GM18499 (cell line): ENCODE measurements around the gene SLC39A2.
"Not testable (repeated sequence)": the region's sequence is repeated elsewhere in the genome, so short reads cannot be mapped to it uniquely, and the experiment has no call there.

Source experiments
- ATAC-seq: cut with Tn5 transposase; IDR thresholded peaks from one replicate; pipeline ENCODE4 v1.9.1; 2021; ENCODE audit warnings: moderate number of reproducible peaks; ENCODE audit not compliant: insufficient read depth, unreplicated experiment

SLC39A2 gene

DNA sequence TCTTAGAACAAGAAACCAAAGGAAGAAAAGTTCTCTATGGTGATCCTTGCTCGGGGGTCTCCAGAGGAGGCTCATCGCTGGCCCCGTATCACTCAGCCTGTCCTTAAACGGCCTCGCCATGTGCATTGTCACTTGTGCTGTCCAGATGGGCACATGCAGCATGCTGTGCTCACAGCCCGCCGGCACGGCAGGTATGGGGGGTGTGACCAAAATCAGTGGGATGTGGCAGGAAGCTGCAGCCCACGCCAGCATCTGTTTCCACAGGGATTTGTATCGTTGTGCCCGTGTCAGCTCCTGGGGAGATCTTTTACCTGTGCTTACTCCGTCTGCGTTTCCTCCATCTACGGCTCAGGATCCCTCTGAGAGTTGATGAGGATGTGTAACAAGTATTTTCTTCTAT lies 2.6 kb upstream of the SLC39A2 start:
- no peak for ATAC-seq

GRCh38 chr14:20997115-20997514 lies 2.0 kb upstream of the SLC39A2 start:
- ATAC-seq, result no peak

DNA sequence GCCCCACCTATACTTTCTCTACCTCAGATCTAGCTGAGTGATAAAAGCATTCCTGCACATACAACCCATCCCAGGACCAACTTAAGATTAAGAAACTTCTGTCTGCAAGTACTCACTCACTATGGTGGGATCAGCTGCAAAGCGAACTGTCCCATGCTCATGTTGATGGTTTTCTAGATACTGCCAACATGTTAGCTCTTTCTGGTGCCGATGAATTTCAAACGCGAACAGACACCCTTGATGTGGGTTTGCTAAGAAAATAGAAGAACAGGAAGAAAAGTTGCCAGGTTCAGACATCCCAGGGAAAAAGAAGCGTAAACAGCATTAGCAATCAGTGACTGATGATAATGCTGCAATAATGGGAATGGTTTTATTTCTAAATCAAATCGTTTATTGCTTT lies 1.5 kb upstream of the SLC39A2 start:
- ATAC-seq, result no peak

- ATAC-seq, result no peak
Measured at GRCh38 chr14:20998139-20998538, 954 bp upstream of the SLC39A2 start.

- ATAC-seq, result no peak
Measured at GRCh38 chr14:20999591-20999990, 498 bp downstream of the SLC39A2 start.

DNA sequence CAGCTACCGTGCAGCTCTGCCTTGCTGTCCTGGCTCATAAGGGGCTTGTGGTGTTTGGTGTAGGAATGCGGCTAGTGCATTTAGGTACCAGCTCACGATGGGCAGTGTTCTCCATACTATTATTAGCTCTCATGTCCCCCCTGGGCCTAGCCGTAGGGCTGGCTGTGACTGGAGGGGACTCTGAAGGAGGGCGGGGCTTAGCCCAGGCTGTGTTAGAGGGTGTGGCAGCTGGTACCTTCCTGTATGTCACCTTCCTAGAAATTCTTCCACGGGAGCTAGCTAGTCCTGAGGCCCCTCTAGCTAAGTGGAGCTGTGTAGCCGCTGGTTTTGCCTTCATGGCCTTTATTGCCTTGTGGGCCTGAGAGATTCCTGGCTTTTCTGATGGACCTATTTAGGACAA lies 2.1 kb downstream of the SLC39A2 start:
- no peak for ATAC-seq

GRCh38 chr14:21003788-21004346 lies 4.8 kb downstream of the SLC39A2 start:
- no peak for ATAC-seq

- ATAC-seq, result not testable (repeated sequence)
Measured at GRCh38 chr14:21009721-21010120, 10.6 kb downstream of the SLC39A2 start.

GRCh38 chr14:21011136-21011535 lies 12.0 kb downstream of the SLC39A2 start:
- ATAC-seq, result no peak

DNA sequence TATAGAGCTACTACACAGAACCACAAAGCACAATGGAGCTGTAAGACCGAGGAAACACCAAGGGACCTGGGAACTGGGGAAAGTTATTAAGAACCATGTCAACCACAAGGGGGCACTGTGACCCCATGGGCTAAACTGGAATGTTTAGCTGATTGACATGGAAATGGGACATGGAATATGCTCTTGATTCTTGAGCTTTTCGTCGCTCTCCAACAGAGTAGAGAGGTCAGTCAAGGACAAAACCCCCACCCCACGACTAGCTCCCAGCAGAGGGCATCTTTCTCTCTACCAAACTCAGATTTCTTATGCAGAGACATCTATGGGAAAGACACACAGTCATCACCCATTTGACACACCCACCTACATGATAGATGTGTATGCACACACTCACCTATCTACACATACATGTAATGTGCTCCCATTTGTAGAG lies 15.7 kb downstream of the SLC39A2 start:
- ATAC-seq, result no peak

DNA sequence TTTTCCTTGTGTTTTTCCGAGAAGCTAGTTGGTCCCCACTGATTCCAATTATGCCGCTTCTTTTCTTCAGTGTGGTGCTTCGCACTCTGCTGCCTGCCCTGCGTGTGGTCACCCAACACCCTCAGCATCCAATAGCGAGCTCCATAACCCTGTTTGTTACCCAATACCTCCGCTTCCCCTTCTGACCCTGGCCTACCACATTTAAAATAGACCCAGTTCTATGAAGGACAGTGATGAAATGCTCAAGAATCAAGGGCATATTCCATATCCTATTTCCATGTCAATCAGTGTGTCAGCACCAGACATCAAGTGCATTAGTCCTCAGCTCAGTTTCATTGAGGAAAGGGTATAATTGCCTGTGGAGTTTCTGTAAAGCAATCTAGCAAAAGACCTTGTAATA lies 16.2 kb downstream of the SLC39A2 start:
- no peak for ATAC-seq

DNA sequence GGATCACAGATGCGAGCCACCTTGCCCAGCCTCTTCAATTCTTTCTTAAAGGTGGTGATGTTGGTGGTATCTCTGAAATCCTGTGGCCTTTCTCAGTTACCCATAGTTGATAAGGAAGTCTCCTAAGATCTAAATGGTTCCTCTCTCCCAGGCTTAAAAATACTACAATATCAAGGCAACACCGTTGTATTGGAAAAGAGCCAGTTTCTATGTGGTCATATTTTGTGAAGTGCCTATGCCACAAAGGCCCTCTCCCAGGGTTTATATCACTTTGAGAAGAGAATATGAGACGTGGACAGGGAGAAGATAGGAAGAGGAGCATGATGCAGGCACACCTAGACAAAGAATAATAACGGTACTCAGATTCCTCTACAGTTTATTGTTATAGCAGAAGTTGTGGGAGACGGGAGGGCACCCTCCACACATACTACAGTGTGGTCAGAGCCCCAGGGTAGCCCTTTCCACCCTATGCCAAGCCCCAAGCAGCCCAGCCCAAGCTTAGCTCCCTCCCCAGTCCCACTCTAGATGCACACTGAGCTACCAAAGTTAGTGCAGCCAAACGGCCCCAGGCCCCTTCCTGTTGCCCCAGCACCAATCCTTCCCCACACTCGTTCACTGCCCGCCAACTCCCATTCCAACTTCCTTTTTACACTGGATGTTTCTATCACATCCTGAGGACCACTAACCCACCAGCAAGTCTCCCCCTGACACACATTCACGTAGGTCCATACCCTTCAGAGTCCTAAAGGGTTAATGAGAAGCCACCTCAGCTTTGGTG lies 17.5 kb downstream of the SLC39A2 start:
- ATAC-seq, result no peak

GRCh38 chr14:21017528-21018245 lies 18.6 kb downstream of the SLC39A2 start:
- no peak for ATAC-seq

GRCh38 chr14:21018286-21018685 lies 19.2 kb downstream of the SLC39A2 start:
- ATAC-seq, result no peak

DNA sequence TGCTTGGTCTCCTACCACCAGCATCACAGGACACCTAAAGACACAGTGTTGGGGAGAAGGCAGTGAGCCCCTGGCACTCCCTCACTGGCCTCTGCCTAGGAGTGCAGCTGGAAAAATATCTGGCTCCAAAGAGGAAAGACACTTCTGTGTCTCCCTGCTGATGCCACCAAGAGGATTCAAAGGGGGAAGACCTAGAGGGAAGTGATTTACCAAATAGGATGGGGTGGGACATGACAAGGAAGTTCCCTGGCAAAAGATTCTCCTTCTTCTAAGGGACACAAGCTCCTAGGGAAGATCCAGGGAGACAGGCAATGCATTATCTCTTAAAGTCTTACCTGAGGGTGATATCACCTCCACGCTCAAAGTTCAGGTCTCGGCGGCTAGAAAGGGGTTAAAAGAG lies 19.7 kb downstream of the SLC39A2 start:
- no peak for ATAC-seq

DNA sequence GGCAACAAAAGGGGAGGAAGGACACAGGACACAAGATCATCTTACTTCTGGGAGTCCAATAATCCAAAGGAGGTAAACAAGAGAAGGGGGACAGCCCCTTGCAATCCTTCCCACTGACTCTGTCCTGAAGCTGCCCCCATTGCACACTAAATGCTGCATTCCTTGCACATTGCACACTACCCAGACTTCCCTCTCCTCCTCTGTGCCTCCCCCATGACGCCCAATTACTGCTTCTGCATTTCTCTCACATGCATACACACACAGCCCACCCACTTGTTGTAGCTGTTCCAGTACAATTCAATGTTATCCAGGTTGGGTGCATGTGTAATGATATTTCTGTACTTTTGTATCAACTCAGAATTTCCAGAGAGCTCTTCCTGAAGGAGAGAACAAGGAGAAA lies 20.3 kb downstream of the SLC39A2 start:
- ATAC-seq, result no peak

- ATAC-seq, result no peak
Measured at GRCh38 chr14:21020977-21021545, 22.0 kb downstream of the SLC39A2 start.

GRCh38 chr14:21022686-21023085 lies 23.6 kb downstream of the SLC39A2 start:
- no peak for ATAC-seq

- ATAC-seq, result no peak
Measured at GRCh38 chr14:21023174-21023573, 24.1 kb downstream of the SLC39A2 start.

- no peak for ATAC-seq
Measured at GRCh38 chr14:21023817-21024584, 24.9 kb downstream of the SLC39A2 start.
